BJ (cell line): Measurements from ENCODE around the gene SH3YL1. TPM values are rescaled to one million over a fixed set of nuclear protein-coding genes. Genes with fewer than 3 reads are reported as not detected.

Source experiments
- CTCF ChIA-PET: fragments of 350-600 bp; formaldehyde crosslinking; extraction: SDS; loops from one replicate; lab custom pipeline; 2021; ENCODE audit warnings: antibody characterized with exemption, inconsistent platforms; lab: Yijun Ruan, JAX
- POLR2A ChIA-PET: fragments of 300-600 bp; sonication (Branson Sonifier 250); formaldehyde crosslinking; extraction: SDS; loops from one replicate; lab custom pipeline; 2021; ENCODE audit warnings: antibody characterized with exemption; lab: Charles Lee
- DNase-seq: peaks from one replicate; pipeline ENCODE4 v3.0.0-alpha.2; 2011; ENCODE audit warnings: low read depth
- H3K27me3 ChIP-seq: 2 replicates; pipeline ENCODE4 v1.6.0; 2011; ENCODE audit warnings: low read length; ENCODE audit not compliant: control insufficient read depth, insufficient read depth
- H3K36me3 ChIP-seq: 2 replicates; pipeline ENCODE4 v1.5.1; 2011; ENCODE audit warnings: low read length; ENCODE audit not compliant: control insufficient read depth, insufficient read depth
- H3K4me3 ChIP-seq: 2 replicates; pipeline ENCODE4 v1.5.1; 2011; ENCODE audit warnings: low read depth, mild to moderate bottlenecking, control low read depth, low read length
- polyA plus RNA-seq: library from polyadenylated mRNA; depleted of rRNA; stranded (reverse); fragments of >200 nt; gene quantifications from 2 replicates; pipeline ENCODE4 v1.2.3, GENCODE V29; 2011
- TF ChIP-seq, protein P1 (sequence below): IDR thresholded peaks from 2 replicates; pipeline ENCODE4 v1.5.1; 2011; ENCODE audit warnings: low read depth, mild to moderate bottlenecking, control low read depth, inconsistent platforms, low read length, moderate library complexity; ENCODE audit not compliant: insufficient read depth

The SH3YL1 gene
- polyA plus RNA-seq, 1 experiment = 19.0 TPM

DNA sequence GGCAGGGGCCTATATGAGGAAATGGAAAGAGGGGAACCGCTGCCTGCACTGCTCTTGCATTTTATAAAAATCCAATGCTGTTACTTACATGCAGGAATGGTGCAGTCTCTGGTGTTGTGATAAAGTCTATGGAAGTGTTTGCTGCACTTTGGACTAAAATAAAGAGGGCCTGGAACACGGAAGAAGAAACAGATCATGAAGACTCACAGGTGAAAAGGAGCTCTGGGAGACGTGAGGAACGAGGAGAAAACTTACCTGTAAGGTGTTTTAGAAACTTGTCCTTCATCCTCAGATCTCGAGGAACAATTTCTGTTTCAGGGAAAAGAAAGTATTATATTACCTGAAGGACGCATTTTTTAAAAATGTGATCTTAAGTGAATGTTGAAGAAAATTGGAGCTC is 22.2 kb upstream of the SH3YL1 start:
- Histone ChIP-seq H3K27me3 (peaks cover 8% of the 10 kb centered on the region), H3K4me3 (no peak overlapping the region), H3K36me3 (peaks cover 7% of the 10 kb centered on the region)
- CTCF ChIA-PET = interaction anchor here (0.7 to 1.6 kb wide), 5 partner anchors 25 to 376 kb away, joined by 3 to 5 read pairs (median 3); no protein-coding TSS in a partner anchor
- POLR2A ChIA-PET = no interaction called here
- TF ChIP-seq, protein P1, sequence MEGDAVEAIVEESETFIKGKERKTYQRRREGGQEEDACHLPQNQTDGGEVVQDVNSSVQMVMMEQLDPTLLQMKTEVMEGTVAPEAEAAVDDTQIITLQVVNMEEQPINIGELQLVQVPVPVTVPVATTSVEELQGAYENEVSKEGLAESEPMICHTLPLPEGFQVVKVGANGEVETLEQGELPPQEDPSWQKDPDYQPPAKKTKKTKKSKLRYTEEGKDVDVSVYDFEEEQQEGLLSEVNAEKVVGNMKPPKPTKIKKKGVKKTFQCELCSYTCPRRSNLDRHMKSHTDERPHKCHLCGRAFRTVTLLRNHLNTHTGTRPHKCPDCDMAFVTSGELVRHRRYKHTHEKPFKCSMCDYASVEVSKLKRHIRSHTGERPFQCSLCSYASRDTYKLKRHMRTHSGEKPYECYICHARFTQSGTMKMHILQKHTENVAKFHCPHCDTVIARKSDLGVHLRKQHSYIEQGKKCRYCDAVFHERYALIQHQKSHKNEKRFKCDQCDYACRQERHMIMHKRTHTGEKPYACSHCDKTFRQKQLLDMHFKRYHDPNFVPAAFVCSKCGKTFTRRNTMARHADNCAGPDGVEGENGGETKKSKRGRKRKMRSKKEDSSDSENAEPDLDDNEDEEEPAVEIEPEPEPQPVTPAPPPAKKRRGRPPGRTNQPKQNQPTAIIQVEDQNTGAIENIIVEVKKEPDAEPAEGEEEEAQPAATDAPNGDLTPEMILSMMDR = no peak
- no peak for DNase-seq

DNA sequence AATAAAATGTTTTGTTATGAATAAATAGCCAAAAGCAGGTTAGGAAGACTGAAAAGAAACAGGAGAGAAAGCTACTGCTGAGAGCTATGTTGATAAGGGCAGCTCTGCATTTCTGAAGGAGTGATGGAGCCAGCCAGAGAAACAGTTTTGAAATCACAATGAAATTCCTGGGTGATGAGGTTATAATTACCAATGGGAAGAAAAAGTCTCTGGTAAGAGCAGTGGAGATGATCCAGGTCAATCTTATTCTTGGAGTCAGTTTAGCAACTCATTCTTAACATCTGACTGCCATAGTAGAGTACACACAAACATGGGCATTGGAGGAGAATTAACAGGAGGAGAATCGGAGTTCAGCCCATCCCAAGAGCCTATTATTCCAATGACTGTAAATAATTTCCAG is 21.7 kb upstream of the SH3YL1 start:
- Histone ChIP-seq H3K27me3 (peaks cover 8% of the 10 kb centered on the region), H3K36me3 (peaks cover 8% of the 10 kb centered on the region), H3K4me3 (no peak overlapping the region)
- POLR2A ChIA-PET = no interaction called here
- CTCF ChIA-PET = interaction anchor here (1.0 to 1.6 kb wide), 3 partner anchors 25 to 377 kb away, joined by 3 to 5 read pairs (median 3); no protein-coding TSS in a partner anchor
- TF ChIP-seq, protein P1 = no peak
- peak; percentile 35 for DNase-seq

- ChIA-PET CTCF (interaction anchor here (1.2 to 1.6 kb wide), 2 partner anchors 38 to 377 kb away, joined by 3 to 5 read pairs; no protein-coding TSS in a partner anchor), POLR2A (no interaction called here)
- Histone ChIP-seq H3K27me3 (peaks cover 8% of the 10 kb centered on the region), H3K36me3 (peaks cover 8% of the 10 kb centered on the region), H3K4me3 (no peak overlapping the region)
- no peak for DNase-seq
- TF ChIP-seq, protein P1 = no peak
Measured at GRCh38 chr2:284896-285492, 21.2 kb upstream of the SH3YL1 start.

DNA sequence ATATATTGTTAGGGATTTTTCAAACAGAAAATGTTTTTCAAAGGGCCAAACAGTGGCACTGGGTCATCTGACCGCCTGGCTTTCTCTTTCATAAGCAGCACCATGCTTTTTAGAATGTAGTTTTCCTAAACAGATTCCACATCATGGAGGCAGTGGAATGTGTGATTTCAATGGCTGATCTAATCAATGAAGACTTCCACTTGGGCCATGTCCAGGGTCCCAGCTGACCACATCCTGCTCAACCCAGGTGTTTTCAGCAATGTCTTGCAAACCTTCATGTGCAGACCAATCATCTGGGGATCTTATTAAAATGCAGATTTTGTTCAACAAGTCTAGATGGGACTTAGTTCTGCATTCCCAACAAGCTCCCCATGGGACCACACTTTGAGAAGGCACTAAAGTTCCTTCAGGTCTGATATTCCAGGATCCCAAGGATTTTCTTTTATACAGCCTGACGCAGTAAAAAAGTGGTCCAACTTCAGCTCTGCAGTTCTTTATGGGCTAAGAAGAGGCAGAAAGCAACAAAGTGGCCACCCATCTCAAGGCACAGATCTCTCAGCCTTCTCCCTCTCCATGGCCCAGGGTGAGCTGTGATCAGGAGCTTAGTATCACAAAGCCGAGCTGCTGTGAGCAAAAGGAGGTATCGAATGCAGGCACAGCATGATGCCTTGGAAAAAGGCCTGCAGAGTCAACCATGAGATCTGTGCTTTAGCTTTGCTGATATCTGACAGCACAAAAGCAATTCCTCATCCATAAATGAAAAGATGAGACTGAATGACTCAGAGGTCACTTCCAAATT is 20.4 kb upstream of the SH3YL1 start:
- DNase-seq = no peak
- Histone ChIP-seq H3K27me3 (peaks cover 8% of the 10 kb centered on the region), H3K4me3 (no peak overlapping the region), H3K36me3 (peaks cover 8% of the 10 kb centered on the region)
- ChIA-PET CTCF (interaction anchor here (1.5 kb wide), 1 partner anchor 12 kb away, joined by 4 read pairs; no protein-coding TSS in a partner anchor), POLR2A (no interaction called here)
- TF ChIP-seq, protein P1 = no peak
